Lower leg skin (tissue), 4 donors: ENCODE measurements around the gene TNN. TPM values are rescaled to one million over a fixed set of nuclear protein-coding genes. Genes with fewer than 3 reads are reported as not detected.

ENCODE experiments used
- DNase-seq, 2 donors: peaks; one replicate each; pipeline ENCODE4 v3.0.0-alpha.2; 2019; ENCODE audit warnings: low spot score in 2 of 2
- H3K4me3 ChIP-seq: fragments of 200-600 bp; sonication (generic); 2 replicates; pipeline ENCODE4 v1.5.1; 2017; ENCODE audit warnings: mild to moderate bottlenecking, low read depth; ENCODE audit not compliant: poor library complexity, severe bottlenecking
- POLR2A ChIP-seq, 2 donors: fragments of 450-650 bp; IDR thresholded peaks; one replicate each; pipeline ENCODE4 v1.6.1; 2016 to 2017; ENCODE audit warnings: antibody characterized with exemption in 2 of 2, mild to moderate bottlenecking in 1 of 2, moderate library complexity in 1 of 2
- WGBS, 2 donors: methylation state at CpG; one replicate each; pipeline ENCODE4 v1.1.5; 2018; 5-methylcytosine and 5-hydroxymethylcytosine counted together
- intact Hi-C: fragments of 100-400 bp; cut with DNase I; formaldehyde crosslinking; loops from one replicate; pipeline ENCODE4 v1.15.0; 2023; ENCODE audit warnings: low total_unique reads
- total RNA-seq, 4 donors: library from RNA; depleted of rRNA; stranded (reverse); fragments of >200 nt; gene quantifications; one replicate each; pipeline ENCODE4 v1.1.0, GENCODE V29; 2016
- TF ChIP-seq, protein P1 (sequence below), 3 donors: fragments of 450-650 bp; IDR thresholded peaks; one replicate each; pipeline ENCODE4 v1.5.1; 2016; ENCODE audit warnings: antibody characterized with exemption in 3 of 3, mild to moderate bottlenecking in 3 of 3, moderate library complexity in 2 of 3

The TNN gene
- total RNA-seq, 4 donors from 2014 or later: 0.30 to 2.5 (median 0.84) TPM

DNA sequence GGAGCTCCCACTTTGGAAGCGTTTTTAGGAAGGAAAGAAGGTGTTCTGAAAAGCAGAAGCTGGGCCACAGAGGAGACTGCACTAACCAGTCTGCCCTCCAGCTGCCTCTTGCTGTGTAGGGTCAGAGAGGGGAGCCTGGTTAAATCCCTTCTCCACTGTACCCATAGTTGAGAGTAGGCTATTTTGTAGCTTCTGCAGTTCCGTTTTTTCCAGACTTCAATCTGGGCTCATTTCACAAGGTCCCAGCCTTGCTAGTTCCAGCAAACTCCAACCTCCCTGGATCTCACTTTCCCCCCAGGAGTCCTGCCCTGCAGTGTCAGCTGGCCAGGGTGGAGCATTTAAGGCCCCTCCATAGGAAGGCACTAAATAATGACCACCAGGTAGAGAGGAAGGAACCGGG, 11.0 kb downstream of the TNN start:
- 66 to 67% methylated on average over 3 of the region's 3 CpGs for WGBS, 2 donors
- DNase-seq: no peak
- H3K4me3 ChIP-seq: no peak overlapping the region
- intact Hi-C loops: no loop called here
- TF ChIP-seq POLR2A (IDR thresholded peaks at IDR 0.05): no peak
- TF ChIP-seq, protein P1, sequence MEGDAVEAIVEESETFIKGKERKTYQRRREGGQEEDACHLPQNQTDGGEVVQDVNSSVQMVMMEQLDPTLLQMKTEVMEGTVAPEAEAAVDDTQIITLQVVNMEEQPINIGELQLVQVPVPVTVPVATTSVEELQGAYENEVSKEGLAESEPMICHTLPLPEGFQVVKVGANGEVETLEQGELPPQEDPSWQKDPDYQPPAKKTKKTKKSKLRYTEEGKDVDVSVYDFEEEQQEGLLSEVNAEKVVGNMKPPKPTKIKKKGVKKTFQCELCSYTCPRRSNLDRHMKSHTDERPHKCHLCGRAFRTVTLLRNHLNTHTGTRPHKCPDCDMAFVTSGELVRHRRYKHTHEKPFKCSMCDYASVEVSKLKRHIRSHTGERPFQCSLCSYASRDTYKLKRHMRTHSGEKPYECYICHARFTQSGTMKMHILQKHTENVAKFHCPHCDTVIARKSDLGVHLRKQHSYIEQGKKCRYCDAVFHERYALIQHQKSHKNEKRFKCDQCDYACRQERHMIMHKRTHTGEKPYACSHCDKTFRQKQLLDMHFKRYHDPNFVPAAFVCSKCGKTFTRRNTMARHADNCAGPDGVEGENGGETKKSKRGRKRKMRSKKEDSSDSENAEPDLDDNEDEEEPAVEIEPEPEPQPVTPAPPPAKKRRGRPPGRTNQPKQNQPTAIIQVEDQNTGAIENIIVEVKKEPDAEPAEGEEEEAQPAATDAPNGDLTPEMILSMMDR (IDR thresholded peaks at IDR 0.05): no peak

DNA sequence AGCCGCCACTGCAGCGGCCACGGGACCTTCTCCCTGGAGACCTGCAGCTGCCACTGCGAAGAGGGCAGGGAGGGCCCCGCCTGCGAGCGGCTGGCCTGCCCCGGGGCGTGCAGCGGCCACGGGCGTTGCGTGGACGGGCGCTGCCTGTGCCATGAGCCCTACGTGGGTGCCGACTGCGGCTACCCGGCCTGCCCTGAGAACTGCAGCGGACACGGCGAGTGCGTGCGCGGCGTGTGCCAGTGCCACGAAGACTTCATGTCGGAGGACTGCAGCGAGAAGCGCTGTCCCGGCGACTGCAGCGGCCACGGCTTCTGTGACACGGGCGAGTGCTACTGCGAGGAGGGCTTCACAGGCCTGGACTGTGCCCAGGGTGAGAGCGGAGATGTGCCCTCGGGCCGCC, 11.7 kb downstream of the TNN start:
- WGBS, 2 donors: 94 to 96% methylated on average over 40 of the region's 40 CpGs
- DNase-seq: no peak
- TF ChIP-seq, protein P1 (IDR thresholded peaks at IDR 0.05): no peak

DNA sequence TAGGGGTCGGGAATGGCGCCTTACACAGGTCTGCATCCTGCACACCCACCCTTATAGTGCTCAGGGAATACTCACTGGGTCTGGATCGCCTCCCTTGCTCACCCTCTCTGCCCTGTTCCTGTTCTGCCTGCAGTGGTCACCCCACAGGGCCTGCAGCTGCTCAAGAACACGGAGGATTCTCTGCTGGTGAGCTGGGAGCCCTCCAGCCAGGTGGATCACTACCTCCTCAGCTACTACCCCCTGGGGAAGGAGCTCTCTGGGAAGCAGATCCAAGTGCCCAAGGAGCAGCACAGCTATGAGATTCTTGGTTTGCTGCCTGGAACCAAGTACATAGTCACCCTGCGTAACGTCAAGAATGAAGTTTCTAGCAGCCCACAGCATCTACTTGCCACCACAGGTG, 12.4 kb downstream of the TNN start:
- no peak for DNase-seq
- H3K4me3 ChIP-seq: no peak overlapping the region
- intact Hi-C loops: no loop called here
- TF ChIP-seq, protein P1 (IDR thresholded peaks at IDR 0.05): no peak
- TF ChIP-seq POLR2A (IDR thresholded peaks at IDR 0.05): no peak
- 83 to 84% methylated on average over 4 to 6 of the region's 6 CpGs for WGBS, 2 donors

More for the DNA sequence above, 11.7 kb downstream of the TNN start:
- intact Hi-C loops: no loop called here
- no peak overlapping the region for H3K4me3 ChIP-seq

DNA sequence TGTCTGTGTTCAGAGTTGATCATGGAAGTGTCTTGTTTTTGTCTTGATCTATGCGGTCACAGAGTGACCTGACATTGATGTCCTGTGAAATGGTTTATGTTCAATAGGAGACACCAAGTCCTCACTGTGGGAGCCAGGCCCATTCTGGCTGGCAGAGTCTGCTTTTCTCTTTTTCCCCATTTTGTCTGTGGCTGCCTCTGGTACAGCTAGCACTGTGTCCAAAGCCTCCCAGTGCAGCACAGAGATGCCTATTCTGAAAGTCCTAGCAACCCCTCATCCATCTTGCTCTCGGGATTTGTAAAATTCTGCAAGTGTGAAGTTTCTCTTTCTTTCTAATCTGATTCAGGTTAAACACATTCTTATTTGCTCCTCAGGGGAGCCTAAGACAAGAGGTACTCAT, 14.3 kb downstream of the TNN start:
- WGBS, 2 donors: 90 to 93% methylated on average over 2 of the region's 2 CpGs
- H3K4me3 ChIP-seq: no peak overlapping the region
- DNase-seq: no peak
- intact Hi-C loops: no loop called here
- TF ChIP-seq, protein P1 (IDR thresholded peaks at IDR 0.05): no peak
- no peak for TF ChIP-seq POLR2A (IDR thresholded peaks at IDR 0.05)

DNA sequence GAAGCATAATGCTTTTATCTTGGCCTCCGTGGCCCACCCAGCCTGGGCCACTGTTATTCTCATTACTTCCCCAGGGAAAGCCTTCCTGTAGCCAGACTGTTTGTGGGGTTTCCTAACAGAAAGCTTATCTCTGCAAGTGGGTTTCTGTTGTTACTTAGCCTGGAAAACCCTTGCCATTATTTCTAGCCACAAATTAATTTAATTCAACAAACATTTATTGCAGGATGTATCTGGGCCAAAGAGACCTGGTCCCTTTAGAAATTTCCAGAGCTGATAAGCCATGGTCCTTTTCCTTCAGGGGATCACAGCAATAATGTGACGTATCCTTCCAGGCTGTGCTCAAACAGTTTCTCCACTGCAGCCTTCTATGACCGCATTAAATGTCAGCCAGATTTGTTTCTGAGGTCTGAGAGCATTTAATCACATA, 20.9 kb downstream of the TNN start:
- 75 to 78% methylated on average over 3 of the region's 3 CpGs for WGBS, 2 donors
- TF ChIP-seq POLR2A (IDR thresholded peaks at IDR 0.05): no peak
- TF ChIP-seq, protein P1 (IDR thresholded peaks at IDR 0.05): no peak
- H3K4me3 ChIP-seq: no peak overlapping the region
- intact Hi-C loops: no loop called here
- no peak for DNase-seq

DNA sequence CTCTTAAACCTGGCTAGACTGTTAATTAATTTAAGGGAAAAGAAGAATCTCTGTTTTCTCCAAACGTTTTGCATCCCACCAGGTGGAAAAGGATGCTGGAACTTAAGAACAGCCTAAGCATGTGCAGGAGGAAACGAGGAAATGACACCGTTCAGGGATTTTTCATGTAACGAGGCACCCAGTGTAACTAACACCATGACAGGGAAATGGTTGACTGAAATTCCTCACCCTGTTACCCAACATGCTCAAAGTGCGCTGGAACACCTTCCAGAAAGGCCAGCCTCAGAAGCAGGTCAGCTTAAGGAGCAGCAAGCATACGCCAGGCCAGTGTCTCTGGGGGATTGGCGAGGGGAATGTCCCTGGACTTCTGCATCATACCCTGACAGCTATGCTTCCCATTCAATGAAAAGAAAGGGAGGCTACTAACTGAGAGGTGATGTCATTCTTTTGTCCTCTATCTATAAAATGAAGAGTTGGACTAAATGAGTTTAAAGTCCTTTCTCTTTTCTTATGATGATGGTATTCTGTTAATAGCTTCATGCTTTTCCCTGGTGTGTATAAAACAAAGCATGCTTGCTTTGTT, 21.6 kb downstream of the TNN start:
- intact Hi-C loops: no loop called here
- 60 to 61% methylated on average over 6 to 7 of the region's 7 CpGs for WGBS, 2 donors
- no peak for DNase-seq
- TF ChIP-seq, protein P1 (IDR thresholded peaks at IDR 0.05): no peak
- TF ChIP-seq POLR2A (IDR thresholded peaks at IDR 0.05): no peak
- H3K4me3 ChIP-seq: no peak overlapping the region
